Epithelial cell of proximal tubule (primary cell): ENCODE results near the gene LMO7. TPM values are rescaled to one million over a fixed set of nuclear protein-coding genes. Genes with fewer than 3 reads are reported as not detected.

ENCODE experiments used
- DNase-seq: peaks from one replicate; pipeline ENCODE4 v3.0.0-alpha.2; 2011; ENCODE audit warnings: low read depth
- H3K4me3 ChIP-seq: 2 replicates; pipeline ENCODE4 v1.5.1; 2011; ENCODE audit warnings: low read depth, mild to moderate bottlenecking, low read length
- CTCF ChIP-seq: conservative IDR thresholded peaks from 2 replicates; pipeline ENCODE4 v1.5.1; 2012; ENCODE audit warnings: low read depth, mild to moderate bottlenecking, low read length
- total RNA-seq: library from RNA; depleted of rRNA; stranded (reverse); fragments of >200 nt; gene quantifications from 2 replicates; pipeline ENCODE4 v1.2.3, GENCODE V29; 2015

LMO7 gene
- total RNA-seq, 1 donor from 2014 or later = 46.9 TPM

GRCh38 chr13:75801388-75801945 is 165.3 kb downstream of the LMO7 start:
- DNase-seq = no peak
- H3K4me3 ChIP-seq = no peak overlapping the region
- TF ChIP-seq CTCF = no peak

GRCh38 chr13:75802161-75802560 is 166.0 kb downstream of the LMO7 start:
- no peak for DNase-seq
- no peak for TF ChIP-seq CTCF
- no peak overlapping the region for H3K4me3 ChIP-seq

- H3K4me3 ChIP-seq = no peak overlapping the region
- TF ChIP-seq CTCF = no peak
- no peak for DNase-seq
Observed at GRCh38 chr13:75803164-75803611, 167.1 kb downstream of the LMO7 start.

GRCh38 chr13:75804054-75804453 is 167.9 kb downstream of the LMO7 start:
- DNase-seq = no peak
- no peak for TF ChIP-seq CTCF
- H3K4me3 ChIP-seq = no peak overlapping the region

GRCh38 chr13:75804605-75805004 is 168.5 kb downstream of the LMO7 start:
- H3K4me3 ChIP-seq = no peak overlapping the region
- TF ChIP-seq CTCF = no peak
- DNase-seq = no peak

GRCh38 chr13:75806117-75806516 is 170.0 kb downstream of the LMO7 start:
- no peak for DNase-seq
- no peak overlapping the region for H3K4me3 ChIP-seq
- no peak for TF ChIP-seq CTCF

GRCh38 chr13:75811361-75811760 is 175.2 kb downstream of the LMO7 start:
- H3K4me3 ChIP-seq = no peak overlapping the region
- no peak for TF ChIP-seq CTCF
- DNase-seq = no peak
